Measurements from ENCODE around the gene DCUN1D1. TPM values are rescaled to one million over a fixed set of nuclear protein-coding genes. Genes with fewer than 3 reads are reported as not detected.
A peak's percentile ranks its signal among the peaks of the same experiment; 100 is the strongest.

DCUN1D1 gene
- total and polyA plus RNA-seq, 5 donors from 2014 or later: 25.0 to 39.3 (median 25.7) TPM

- no peak overlapping the region for H3K27ac ChIP-seq (ENCODE audit: insufficient read depth, low read length, poor library complexity, severe bottlenecking)
- no peak overlapping the region for H3K4me3 ChIP-seq (ENCODE audit: low read depth, low read length)
- H3K9me3 ChIP-seq (ENCODE audit: control insufficient read depth in 2 of 2, low read length in 2 of 2): no peaks in the 10 kb centered on the region
- H3K27me3 ChIP-seq (ENCODE audit: control insufficient read depth, insufficient read depth, low read length): no peaks in the 10 kb centered on the region
- DNase-seq: no peak
- Mint-ChIP-seq H3K27ac (no peak overlapping the region), H3K27me3 (no peaks in the 10 kb centered on the region), H3K4me3 (no peak overlapping the region), H3K9me3 (peaks cover 0 to 3% (median 0%) of the 10 kb centered on the region in 7 donors), H3K4me1 (peaks cover 6 to 16% (median 7%) of the 10 kb centered on the region in 4 donors), H3K36me3 (no peaks in the 10 kb centered on the region)
- no peaks in the 10 kb centered on the region for H3K36me3 ChIP-seq (ENCODE audit: control insufficient read depth, insufficient read depth, low read length)
- peaks cover 17% of the 10 kb centered on the region for H3K4me1 ChIP-seq (ENCODE audit: control insufficient read depth, insufficient read depth, low read length, poor library complexity, severe bottlenecking)
- ATAC-seq (ENCODE audit: low read depth in 2 of 2): no peak
Observed at GRCh38 chr3:182983876-182984275, 3.5 kb upstream of the DCUN1D1 start.

- Histone ChIP-seq H3K27ac (ENCODE audit: insufficient read depth, low read length, poor library complexity, severe bottlenecking) (peak overlapping the region; percentile 77), H3K36me3 (ENCODE audit: control insufficient read depth, insufficient read depth, low read length) (no peaks in the 10 kb centered on the region), H3K9me3 (ENCODE audit: control insufficient read depth in 2 of 2, low read length in 2 of 2) (no peaks in the 10 kb centered on the region), H3K27me3 (ENCODE audit: control insufficient read depth, insufficient read depth, low read length) (no peaks in the 10 kb centered on the region), H3K4me1 (ENCODE audit: control insufficient read depth, insufficient read depth, low read length, poor library complexity, severe bottlenecking) (peaks cover 23% of the 10 kb centered on the region), H3K4me3 (ENCODE audit: low read depth, low read length) (peak overlapping the region; percentile 64)
- H3K27me3 Mint-ChIP-seq: no peaks in the 10 kb centered on the region
- H3K9me3 Mint-ChIP-seq: peaks cover 0 to 3% (median 0%) of the 10 kb centered on the region in 7 donors
- H3K27ac Mint-ChIP-seq: peak overlapping the region in 1 of 3 donors; percentile 92
- DNase-seq: no peak
- no peaks in the 10 kb centered on the region for H3K36me3 Mint-ChIP-seq
- H3K4me3 Mint-ChIP-seq: peak overlapping the region in 2 of 4 donors; percentile 85 to 90
- peaks cover 18 to 38% (median 27%) of the 10 kb centered on the region in 4 donors for H3K4me1 Mint-ChIP-seq
- ATAC-seq (ENCODE audit: low read depth in 2 of 2): no peak
Observed at GRCh38 chr3:182981038-182981380, 671 bp upstream of the DCUN1D1 start.

GRCh38 chr3:182979674-182980191 is 605 bp downstream of the DCUN1D1 start:
- Histone ChIP-seq H3K4me3 (ENCODE audit: low read depth, low read length) (peak overlapping the region; percentile 78), H3K9me3 (ENCODE audit: control insufficient read depth in 2 of 2, low read length in 2 of 2) (no peaks in the 10 kb centered on the region), H3K27me3 (ENCODE audit: control insufficient read depth, insufficient read depth, low read length) (no peaks in the 10 kb centered on the region), H3K4me1 (ENCODE audit: control insufficient read depth, insufficient read depth, low read length, poor library complexity, severe bottlenecking) (peaks cover 23% of the 10 kb centered on the region), H3K27ac (ENCODE audit: insufficient read depth, low read length, poor library complexity, severe bottlenecking) (peak overlapping the region; percentile 54), H3K36me3 (ENCODE audit: control insufficient read depth, insufficient read depth, low read length) (no peaks in the 10 kb centered on the region)
- DNase-seq: peak; percentile 16 to 54 (median 22)
- peaks cover 0 to 3% (median 0%) of the 10 kb centered on the region in 7 donors for H3K9me3 Mint-ChIP-seq
- peak overlapping the region; percentile 80 to 93 (median 87) for H3K27ac Mint-ChIP-seq
- H3K4me3 Mint-ChIP-seq: peak overlapping the region; percentile 91 to 97 (median 94)
- H3K27me3 Mint-ChIP-seq: no peaks in the 10 kb centered on the region
- no peaks in the 10 kb centered on the region for H3K36me3 Mint-ChIP-seq
- H3K4me1 Mint-ChIP-seq: peaks cover 23 to 46% (median 28%) of the 10 kb centered on the region in 4 donors
- ATAC-seq (ENCODE audit: low read depth in 2 of 2): no peak

GRCh38 chr3:182979103-182979673 is 1.1 kb downstream of the DCUN1D1 start:
- Mint-ChIP-seq H3K27ac (peak overlapping the region; percentile 80 to 93 (median 87)), H3K4me3 (peak overlapping the region; percentile 91 to 97 (median 94))

DNA sequence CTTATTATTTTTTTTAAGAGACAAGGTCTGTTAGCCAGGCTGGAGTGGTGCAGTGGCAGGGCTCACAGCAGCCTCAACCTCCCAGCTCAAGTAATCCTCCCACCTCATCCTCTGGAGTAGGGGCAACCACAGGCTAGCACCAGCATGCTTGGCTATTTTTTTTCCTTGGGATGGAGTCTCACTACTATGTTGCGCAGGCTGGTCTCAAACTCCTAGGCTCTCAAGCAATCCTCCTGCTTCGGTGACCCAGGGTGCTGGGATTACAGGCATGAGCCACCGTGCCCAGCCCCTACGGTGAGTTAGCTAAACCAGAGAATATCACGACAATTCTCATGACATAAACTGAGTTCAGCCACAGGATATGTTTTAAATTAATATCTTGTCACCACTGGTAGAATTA is 2.0 kb downstream of the DCUN1D1 start:
- H3K9me3 ChIP-seq (ENCODE audit: control insufficient read depth in 2 of 2, low read length in 2 of 2): no peaks in the 10 kb centered on the region
- H3K27me3 ChIP-seq (ENCODE audit: control insufficient read depth, insufficient read depth, low read length): no peaks in the 10 kb centered on the region
- H3K4me1 ChIP-seq (ENCODE audit: control insufficient read depth, insufficient read depth, low read length, poor library complexity, severe bottlenecking): peaks cover 23% of the 10 kb centered on the region
- peak overlapping the region; percentile 78 for H3K4me3 ChIP-seq (ENCODE audit: low read depth, low read length)
- ATAC-seq (ENCODE audit: low read depth in 2 of 2) (no peak), DNase-seq (no peak)
- no peak overlapping the region for H3K27ac ChIP-seq (ENCODE audit: insufficient read depth, low read length, poor library complexity, severe bottlenecking)
- peak overlapping the region in 1 of 3 donors; percentile 87 for H3K27ac Mint-ChIP-seq
- no peaks in the 10 kb centered on the region for H3K36me3 ChIP-seq (ENCODE audit: control insufficient read depth, insufficient read depth, low read length)
- H3K27me3 Mint-ChIP-seq: no peaks in the 10 kb centered on the region
- H3K9me3 Mint-ChIP-seq: peaks cover 0 to 3% (median 0%) of the 10 kb centered on the region in 7 donors
- peak overlapping the region; percentile 91 to 97 (median 94) for H3K4me3 Mint-ChIP-seq
- H3K36me3 Mint-ChIP-seq: no peaks in the 10 kb centered on the region
- H3K4me1 Mint-ChIP-seq: peaks cover 23 to 48% (median 29%) of the 10 kb centered on the region in 4 donors

More at GRCh38 chr3:182979103-182979673, 1.1 kb downstream of the DCUN1D1 start:
- H3K4me1 ChIP-seq (ENCODE audit: control insufficient read depth, insufficient read depth, low read length, poor library complexity, severe bottlenecking): peaks cover 23% of the 10 kb centered on the region
- DNase-seq: no peak
- H3K36me3 ChIP-seq (ENCODE audit: control insufficient read depth, insufficient read depth, low read length): no peaks in the 10 kb centered on the region
- peaks cover 0 to 3% (median 0%) of the 10 kb centered on the region in 7 donors for H3K9me3 Mint-ChIP-seq
- ATAC-seq (ENCODE audit: low read depth in 2 of 2): no peak
- no peaks in the 10 kb centered on the region for H3K9me3 ChIP-seq (ENCODE audit: control insufficient read depth in 2 of 2, low read length in 2 of 2)
- peak overlapping the region; percentile 78 for H3K4me3 ChIP-seq (ENCODE audit: low read depth, low read length)
- no peaks in the 10 kb centered on the region for H3K27me3 ChIP-seq (ENCODE audit: control insufficient read depth, insufficient read depth, low read length)
- H3K36me3 Mint-ChIP-seq: no peaks in the 10 kb centered on the region
- H3K4me1 Mint-ChIP-seq: peaks cover 23 to 47% (median 29%) of the 10 kb centered on the region in 4 donors
- H3K27ac ChIP-seq (ENCODE audit: insufficient read depth, low read length, poor library complexity, severe bottlenecking): peak overlapping the region; percentile 54
- H3K27me3 Mint-ChIP-seq: no peaks in the 10 kb centered on the region

DNA sequence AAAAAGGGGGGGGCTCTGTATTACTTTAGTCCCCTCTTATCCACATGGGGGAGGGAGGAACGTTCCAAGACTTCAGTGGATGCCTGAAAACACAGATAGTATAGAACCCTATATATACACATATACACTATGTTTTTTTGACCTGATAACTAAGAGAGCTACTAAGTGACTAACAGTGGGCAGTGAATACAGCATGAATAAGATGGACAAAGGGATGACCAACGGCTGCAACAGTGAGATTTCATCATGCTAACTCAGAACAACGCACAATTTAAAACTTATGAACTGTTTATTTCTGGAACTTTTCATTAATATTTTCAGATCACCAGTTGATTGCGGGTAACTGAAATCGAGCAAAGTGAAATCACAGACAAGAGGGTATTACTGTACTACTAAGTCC is 7.3 kb downstream of the DCUN1D1 start:
- Mint-ChIP-seq H3K4me1 (peaks cover 27 to 68% (median 45%) of the 10 kb centered on the region in 4 donors), H3K4me3 (no peak overlapping the region), H3K9me3 (no peaks in the 10 kb centered on the region), H3K27me3 (no peaks in the 10 kb centered on the region), H3K36me3 (peaks cover 3% of the 10 kb centered on the region), H3K27ac (no peak overlapping the region)
- no peaks in the 10 kb centered on the region for H3K9me3 ChIP-seq (ENCODE audit: control insufficient read depth in 2 of 2, low read length in 2 of 2)
- no peak overlapping the region for H3K27ac ChIP-seq (ENCODE audit: insufficient read depth, low read length, poor library complexity, severe bottlenecking)
- no peaks in the 10 kb centered on the region for H3K27me3 ChIP-seq (ENCODE audit: control insufficient read depth, insufficient read depth, low read length)
- H3K36me3 ChIP-seq (ENCODE audit: control insufficient read depth, insufficient read depth, low read length): no peaks in the 10 kb centered on the region
- no peak for ATAC-seq (ENCODE audit: low read depth in 2 of 2)
- H3K4me1 ChIP-seq (ENCODE audit: control insufficient read depth, insufficient read depth, low read length, poor library complexity, severe bottlenecking): peaks cover 2% of the 10 kb centered on the region
- H3K4me3 ChIP-seq (ENCODE audit: low read depth, low read length): no peak overlapping the region
- no peak for DNase-seq

- Histone ChIP-seq H3K27ac (ENCODE audit: insufficient read depth, low read length, poor library complexity, severe bottlenecking) (no peak overlapping the region), H3K9me3 (ENCODE audit: control insufficient read depth in 2 of 2, low read length in 2 of 2) (no peaks in the 10 kb centered on the region), H3K4me1 (ENCODE audit: control insufficient read depth, insufficient read depth, low read length, poor library complexity, severe bottlenecking) (peaks cover 9% of the 10 kb centered on the region), H3K4me3 (ENCODE audit: low read depth, low read length) (no peak overlapping the region), H3K27me3 (ENCODE audit: control insufficient read depth, insufficient read depth, low read length) (no peaks in the 10 kb centered on the region), H3K36me3 (ENCODE audit: control insufficient read depth, insufficient read depth, low read length) (no peaks in the 10 kb centered on the region)
- ATAC-seq (ENCODE audit: low read depth in 2 of 2) (no peak), DNase-seq (no peak)
- Mint-ChIP-seq H3K4me1 (peaks cover 34 to 73% (median 48%) of the 10 kb centered on the region in 4 donors), H3K4me3 (no peak overlapping the region), H3K9me3 (no peaks in the 10 kb centered on the region), H3K27ac (peak overlapping the region in 1 of 3 donors; percentile 67), H3K27me3 (no peaks in the 10 kb centered on the region), H3K36me3 (peaks cover 3% of the 10 kb centered on the region)
Observed at GRCh38 chr3:182972387-182972786, 8.0 kb downstream of the DCUN1D1 start.

DNA sequence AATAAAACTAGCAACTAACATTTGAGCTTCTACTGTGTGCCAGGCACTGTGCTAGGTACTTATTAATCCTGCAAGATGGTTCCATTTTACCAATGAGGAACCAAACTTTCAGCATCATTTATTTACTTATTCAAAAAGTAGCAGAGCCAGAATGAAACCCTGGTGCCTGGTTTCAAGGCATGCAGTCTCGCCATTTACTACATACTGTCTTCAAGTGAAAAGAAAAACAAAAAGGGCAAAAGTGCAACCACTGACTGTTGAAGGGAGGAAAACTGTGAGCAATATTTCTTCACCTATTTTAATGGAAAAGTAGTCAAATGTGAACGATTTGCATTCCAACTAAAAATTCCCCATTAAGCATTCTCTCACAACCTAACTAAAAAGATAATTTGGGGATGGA is 8.7 kb downstream of the DCUN1D1 start:
- H3K9me3 ChIP-seq (ENCODE audit: control insufficient read depth in 2 of 2, low read length in 2 of 2): no peaks in the 10 kb centered on the region
- Mint-ChIP-seq H3K9me3 (no peaks in the 10 kb centered on the region), H3K4me1 (peaks cover 32 to 72% (median 48%) of the 10 kb centered on the region in 4 donors), H3K36me3 (peaks cover 3% of the 10 kb centered on the region), H3K27me3 (no peaks in the 10 kb centered on the region), H3K4me3 (peak overlapping the region in 1 of 4 donors; percentile 47), H3K27ac (no peak overlapping the region)
- DNase-seq (no peak), ATAC-seq (ENCODE audit: low read depth in 2 of 2) (no peak)
- no peaks in the 10 kb centered on the region for H3K27me3 ChIP-seq (ENCODE audit: control insufficient read depth, insufficient read depth, low read length)
- no peak overlapping the region for H3K4me3 ChIP-seq (ENCODE audit: low read depth, low read length)
- peaks cover 13% of the 10 kb centered on the region for H3K4me1 ChIP-seq (ENCODE audit: control insufficient read depth, insufficient read depth, low read length, poor library complexity, severe bottlenecking)
- H3K27ac ChIP-seq (ENCODE audit: insufficient read depth, low read length, poor library complexity, severe bottlenecking): no peak overlapping the region
- H3K36me3 ChIP-seq (ENCODE audit: control insufficient read depth, insufficient read depth, low read length): no peaks in the 10 kb centered on the region

All from CD4-positive, CD25-positive, alpha-beta regulatory T cell (primary cell).